Hepatocyte (in vitro differentiated cells): Measurements from ENCODE around the gene CLEC16A.
"Not testable (repeated sequence)": the region's sequence is repeated elsewhere in the genome, so short reads cannot be mapped to it uniquely, and the experiment has no call there.

Experiments
- EZH2 ChIP-seq: fragments of 200-600 bp; sonication (generic); IDR thresholded peaks from 2 replicates; pipeline ENCODE4 v1.6.1; 2016; ENCODE audit warnings: antibody characterized with exemption, mild to moderate bottlenecking, borderline replicate concordance
- EZH2phosphoT487 ChIP-seq: fragments of 200-600 bp; sonication (generic); IDR thresholded peaks from one replicate; pipeline ENCODE4 v1.6.1; 2018; ENCODE audit warnings: antibody characterized with exemption, mild to moderate bottlenecking, low read depth, moderate library complexity; ENCODE audit not compliant: unreplicated experiment, severe bottlenecking
- TF ChIP-seq, protein P1 (sequence below): fragments of 200-600 bp; sonication (generic); IDR thresholded peaks from 2 replicates; pipeline ENCODE4 v1.5.1; 2016; ENCODE audit warnings: antibody characterized with exemption, mild to moderate bottlenecking; ENCODE audit not compliant: poor library complexity

DNA sequence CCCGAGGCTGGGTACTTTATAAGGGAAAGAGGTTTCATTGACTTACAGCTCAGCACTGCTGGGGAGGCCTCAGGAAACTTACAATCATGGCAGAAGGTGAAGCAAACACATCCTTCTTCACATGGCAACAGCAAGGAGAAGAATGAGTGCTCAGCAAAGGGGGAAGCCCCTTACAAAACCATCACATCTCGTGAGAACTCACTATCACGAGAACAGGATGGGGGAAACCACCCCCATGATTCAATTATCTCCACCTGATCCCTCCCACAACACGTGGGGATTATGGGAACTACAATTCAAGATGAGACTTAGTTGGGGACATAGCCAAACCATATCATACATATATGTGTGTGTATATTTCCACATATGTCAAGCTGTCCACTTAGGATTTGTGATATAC, 22.2 kb downstream of the CLEC16A start:
- TF ChIP-seq, protein P1, sequence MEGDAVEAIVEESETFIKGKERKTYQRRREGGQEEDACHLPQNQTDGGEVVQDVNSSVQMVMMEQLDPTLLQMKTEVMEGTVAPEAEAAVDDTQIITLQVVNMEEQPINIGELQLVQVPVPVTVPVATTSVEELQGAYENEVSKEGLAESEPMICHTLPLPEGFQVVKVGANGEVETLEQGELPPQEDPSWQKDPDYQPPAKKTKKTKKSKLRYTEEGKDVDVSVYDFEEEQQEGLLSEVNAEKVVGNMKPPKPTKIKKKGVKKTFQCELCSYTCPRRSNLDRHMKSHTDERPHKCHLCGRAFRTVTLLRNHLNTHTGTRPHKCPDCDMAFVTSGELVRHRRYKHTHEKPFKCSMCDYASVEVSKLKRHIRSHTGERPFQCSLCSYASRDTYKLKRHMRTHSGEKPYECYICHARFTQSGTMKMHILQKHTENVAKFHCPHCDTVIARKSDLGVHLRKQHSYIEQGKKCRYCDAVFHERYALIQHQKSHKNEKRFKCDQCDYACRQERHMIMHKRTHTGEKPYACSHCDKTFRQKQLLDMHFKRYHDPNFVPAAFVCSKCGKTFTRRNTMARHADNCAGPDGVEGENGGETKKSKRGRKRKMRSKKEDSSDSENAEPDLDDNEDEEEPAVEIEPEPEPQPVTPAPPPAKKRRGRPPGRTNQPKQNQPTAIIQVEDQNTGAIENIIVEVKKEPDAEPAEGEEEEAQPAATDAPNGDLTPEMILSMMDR = not testable (repeated sequence)
- not testable (repeated sequence) for TF ChIP-seq EZH2, EZH2phosphoT487
